B cell (primary cell): ENCODE results near the gene ACTN2. TPM values are rescaled to one million over a fixed set of nuclear protein-coding genes. Genes with fewer than 3 reads are reported as not detected.

Experiments
- ATAC-seq: fragments of 200-7000 bp; cut with Tn5 transposase; one replicate; pipeline ENCODE4 v1.10.0; 2021; ENCODE audit warnings: low read depth, mild to moderate bottlenecking, moderate number of reproducible peaks, moderate library complexity
- CTCF ChIA-PET: fragments of 350-600 bp; sonication (Branson Sonifier 250); formaldehyde crosslinking; loops from one replicate; lab custom pipeline; 2021; ENCODE audit warnings: antibody characterized with exemption, inconsistent platforms; lab: Charles Lee
- POLR2A ChIA-PET: fragments of 350-600 bp; sonication (Branson Sonifier 250); formaldehyde crosslinking; loops from one replicate; lab custom pipeline; 2021; ENCODE audit warnings: antibody characterized with exemption; lab: Charles Lee
- DNase-seq: peaks from one replicate; pipeline ENCODE4 v3.0.0; 2013
- H2AFZ ChIP-seq: 2 replicates; pipeline ENCODE4 v1.6.1; 2012; ENCODE audit warnings: mild to moderate bottlenecking, low read depth, low read length; ENCODE audit not compliant: insufficient read depth, poor library complexity, severe bottlenecking
- H3K27ac ChIP-seq, 2 donors: 1 replicate in 1 of 2; 2 replicates in 1 of 2; pipeline ENCODE4 v1.5.1; 2012 to 2013; ENCODE audit warnings: low read length in 2 of 2, mild to moderate bottlenecking in 2 of 2, moderate library complexity in 1 of 2
- H3K27me3 ChIP-seq, 4 experiments: fragments of 200-600 bp in 1 of 4; sonication (generic) in 1 of 4; replicated peaks in 1 of 4; 1 replicate in 2 of 4; 2 replicates in 2 of 4; pipeline versions ENCODE4 v1.6.1 to v1.7.0; 2013 to 2016; ENCODE audit warnings: low read length in 3 of 4, mild to moderate bottlenecking in 2 of 4, mixed read lengths in 1 of 4, moderate library complexity in 1 of 4; ENCODE audit not compliant: insufficient read depth in 4 of 4, control insufficient read depth in 3 of 4; ENCODE audit errors: control extremely low read depth in 1 of 4
- H3K36me3 ChIP-seq, 2 experiments: replicated peaks in 1 of 2; 1 replicate in 1 of 2; 2 replicates in 1 of 2; pipeline versions ENCODE4 v1.6.1 to v1.7.1; 2013; ENCODE audit warnings: low read length in 1 of 2; ENCODE audit not compliant: insufficient read depth in 2 of 2, control insufficient read depth in 1 of 2; ENCODE audit errors: control extremely low read depth in 1 of 2, extremely low read depth in 1 of 2
- H3K4me1 ChIP-seq, 2 donors: fragments of 200-600 bp in 1 of 2; sonication (generic) in 1 of 2; 1 replicate in 1 of 2; 2 replicates in 1 of 2; pipeline versions ENCODE4 v1.5.1 to v1.6.1; 2013 to 2017; ENCODE audit warnings: low read length in 2 of 2; ENCODE audit not compliant: control insufficient read depth in 2 of 2, insufficient read depth in 2 of 2
- H3K4me2 ChIP-seq: replicated peaks from 2 replicates; pipeline ENCODE3; 2012; ENCODE audit warnings: mild to moderate bottlenecking, low read depth, low read length; ENCODE audit not compliant: poor library complexity, severe bottlenecking
- H3K4me3 ChIP-seq, 5 experiments: fragments of 200-600 bp in 1 of 5; sonication (generic) in 1 of 5; 1 replicate in 3 of 5; 2 replicates in 2 of 5; pipeline versions ENCODE4 v1.5.1 to v1.7.0; 2011 to 2016; ENCODE audit warnings: low read length in 4 of 5, mild to moderate bottlenecking in 4 of 5, low read depth in 2 of 5, control low read depth in 1 of 5, moderate library complexity in 1 of 5; ENCODE audit not compliant: insufficient read depth in 1 of 5; ENCODE audit errors: control extremely low read depth in 1 of 5, extremely low read depth in 1 of 5
- H3K79me2 ChIP-seq: fragments of 200-600 bp; sonication (generic); one replicate; pipeline ENCODE4 v1.6.0; 2016; ENCODE audit warnings: low read length; ENCODE audit not compliant: control insufficient read depth, insufficient read depth
- H3K9ac ChIP-seq: fragments of 200-600 bp; sonication (generic); 2 replicates; pipeline ENCODE4 v1.6.1; 2017; ENCODE audit warnings: mild to moderate bottlenecking, low read length, moderate library complexity
- H3K9me3 ChIP-seq, 3 donors: one replicate each; pipeline versions ENCODE4 v1.6.1 to v1.7.1; 2013; ENCODE audit warnings: low read length in 2 of 3; ENCODE audit not compliant: control insufficient read depth in 2 of 3, insufficient read depth in 1 of 3; ENCODE audit errors: control extremely low read depth in 1 of 3
- H4K20me1 ChIP-seq: 2 replicates; pipeline ENCODE4 v1.6.0; 2012; ENCODE audit warnings: mild to moderate bottlenecking, low read length; ENCODE audit not compliant: insufficient read depth, control insufficient read depth, poor library complexity, severe bottlenecking
- H3K27ac Mint-ChIP-seq: one replicate; pipeline ENCODE4 v1.8.0; 2021; ENCODE audit warnings: mixed read lengths
- H3K27me3 Mint-ChIP-seq: one replicate; pipeline ENCODE4 v1.8.0; 2021; ENCODE audit warnings: mixed read lengths
- H3K4me1 Mint-ChIP-seq: one replicate; pipeline ENCODE4 v1.8.0; 2021; ENCODE audit warnings: mixed read lengths
- H3K4me3 Mint-ChIP-seq: one replicate; pipeline ENCODE4 v1.8.0; 2021; ENCODE audit warnings: mixed read lengths
- H3K9me3 Mint-ChIP-seq: one replicate; pipeline ENCODE4 v1.8.0; 2022; ENCODE audit warnings: mixed read lengths; ENCODE audit not compliant: insufficient read depth
- CTCF ChIP-seq: fragments of 200-600 bp; IDR thresholded peaks from one replicate; pipeline ENCODE4 v1.8.0; 2022; ENCODE audit warnings: antibody characterized with exemption, mild to moderate bottlenecking
- EZH2 ChIP-seq: IDR thresholded peaks from 2 replicates; pipeline ENCODE4 v1.6.1; 2012; ENCODE audit warnings: borderline replicate concordance, low read depth, mild to moderate bottlenecking, moderate library complexity, low read length; ENCODE audit not compliant: insufficient read depth, poor library complexity, severe bottlenecking
- WGBS: methylation state at CpG from one replicate; pipeline ENCODE4 v1.1.5; 2013; ENCODE audit warnings: missing lambda C conversion rate; ENCODE audit not compliant: insufficient coverage; 5-methylcytosine and 5-hydroxymethylcytosine counted together
- intact Hi-C: fragments of 100-400 bp; cut with micrococcal nuclease; formaldehyde crosslinking; loops from one replicate; pipeline ENCODE4 v1.10.0; 2022
- polyA plus RNA-seq: library from polyadenylated mRNA; depleted of rRNA; stranded (reverse); fragments of >200 nt; gene quantifications from 2 replicates; pipeline ENCODE4 v1.2.3, GENCODE V29; 2012
- total RNA-seq, 2 donors: library from RNA; stranded (reverse); fragments of 120-200 nt in 1 of 2; gene quantifications; 1 replicate in 1 of 2; 2 replicates in 1 of 2; pipeline versions ENCODE4 v1.2.3 to v1.2.4, GENCODE V29; 2013 to 2022

ACTN2 gene
- total and polyA plus RNA-seq, 2 donors (not counting 1 experiment from before 2014, with no cell fraction given), result 0.30 TPM; not detected in 1

- Histone ChIP-seq H3K27me3 (no peaks in the 10 kb centered on the region), H2AFZ (no peak overlapping the region), H4K20me1 (peaks cover 19% of the 10 kb centered on the region), H3K4me3 (no peak overlapping the region), H3K9ac (no peak overlapping the region), H3K79me2 (peaks cover 17% of the 10 kb centered on the region), H3K4me1 (no peaks in the 10 kb centered on the region), H3K9me3 (no peaks in the 10 kb centered on the region), H3K27ac (no peak overlapping the region), H3K36me3 (peaks cover 6 to 79% of the 10 kb centered on the region in 2 experiments), H3K4me2 (no peak overlapping the region)
- ATAC-seq (no peak), DNase-seq (no peak)
- H3K27ac Mint-ChIP-seq, result no peak overlapping the region
- H3K4me3 Mint-ChIP-seq, result no peak overlapping the region
- WGBS, result 88% methylated on average over 5 of the region's 8 CpGs
- CTCF ChIA-PET, result interaction anchor here (0.6 to 0.8 kb wide), 2 partner anchors 9 to 49 kb away, joined by 3 read pairs; no protein-coding TSS in a partner anchor
- POLR2A ChIA-PET, result no interaction called here
- H3K27me3 Mint-ChIP-seq, result no peaks in the 10 kb centered on the region
- intact Hi-C loops, result no loop called here
- TF ChIP-seq EZH2 (no peak), CTCF (no peak)
- no peaks in the 10 kb centered on the region for H3K4me1 Mint-ChIP-seq
- H3K9me3 Mint-ChIP-seq, result no peaks in the 10 kb centered on the region
These were observed 122.3 kb downstream of the ACTN2 start for GRCh38 chr1:236808564-236809130.

- H3K4me3 ChIP-seq, result no peak overlapping the region
- no peak overlapping the region for H3K4me2 ChIP-seq
- no peaks in the 10 kb centered on the region for H3K4me1 ChIP-seq
- DNase-seq, result no peak
- peaks cover 12% of the 10 kb centered on the region for H3K79me2 ChIP-seq
- WGBS, result no CpG with 5 or more reads among the region's 1 CpG
- Mint-ChIP-seq H3K9me3 (no peaks in the 10 kb centered on the region), H3K27me3 (no peaks in the 10 kb centered on the region), H3K4me3 (no peak overlapping the region), H3K4me1 (no peaks in the 10 kb centered on the region), H3K27ac (no peak overlapping the region)
- no peaks in the 10 kb centered on the region for H3K9me3 ChIP-seq
- ChIA-PET POLR2A (no interaction called here), CTCF (interaction anchor here (0.6 kb wide), 1 partner anchor 8 kb away, joined by 3 read pairs; no protein-coding TSS in a partner anchor)
- TF ChIP-seq CTCF, result no peak
- peaks cover 14% of the 10 kb centered on the region for H4K20me1 ChIP-seq
- no peak for ATAC-seq
- H3K9ac ChIP-seq, result no peak overlapping the region
- no peaks in the 10 kb centered on the region for H3K27me3 ChIP-seq
- H3K36me3 ChIP-seq, result peaks cover 6 to 82% of the 10 kb centered on the region in 2 experiments
- intact Hi-C loops, result no loop called here
- no peak overlapping the region for H3K27ac ChIP-seq
- H2AFZ ChIP-seq, result no peak overlapping the region
These were observed 122.8 kb downstream of the ACTN2 start for GRCh38 chr1:236809148-236809547.
